IMR-90 (cell line): Measurements from ENCODE around the gene PAX8.

Experiments used
- CHD1 ChIP-seq: IDR thresholded peaks from 2 replicates; pipeline ENCODE4 v1.6.1; 2012; ENCODE audit warnings: low read depth, low read length, improper control_type of control experiment
- MAFK ChIP-seq: IDR thresholded peaks from 2 replicates; pipeline ENCODE4 v1.6.1; 2012; ENCODE audit warnings: low read depth, low read length, improper control_type of control experiment
- POLR2A ChIP-seq: IDR thresholded peaks from 2 replicates; pipeline ENCODE4 v1.6.1; 2012; ENCODE audit warnings: mild to moderate bottlenecking, low read depth, low read length
- TF ChIP-seq, protein P1 (sequence below): conservative IDR thresholded peaks from 2 replicates; pipeline ENCODE4 v1.5.1; 2012; ENCODE audit warnings: mild to moderate bottlenecking, low read depth, low read length, improper control_type of control experiment
- TF ChIP-seq, protein P2 (sequence below): fragments of 150-350 bp; IDR thresholded peaks from 2 replicates; pipeline ENCODE4 v1.6.1; 2016; ENCODE audit warnings: low read depth, mild to moderate bottlenecking, low read length, moderate library complexity, borderline replicate concordance

DNA sequence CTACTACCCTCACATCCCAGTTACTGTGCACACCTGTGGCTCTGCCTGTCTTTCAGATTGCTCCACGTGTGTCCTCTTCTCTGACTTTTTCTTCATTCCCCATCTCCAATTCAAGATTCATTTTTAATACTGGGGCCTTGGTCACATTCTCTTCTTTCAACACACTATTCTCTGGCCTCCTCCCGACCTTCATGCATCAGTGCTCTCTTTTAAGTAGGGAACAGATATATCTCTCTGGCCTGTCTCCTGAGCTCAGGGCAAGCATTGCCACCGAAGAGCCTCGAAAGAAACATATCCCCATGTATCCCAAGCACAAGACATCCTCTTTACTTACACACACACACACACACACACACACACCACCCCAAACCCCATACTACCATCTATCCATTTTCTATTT lies 21.6 kb upstream of the PAX8 start:
- TF ChIP-seq, protein P1, sequence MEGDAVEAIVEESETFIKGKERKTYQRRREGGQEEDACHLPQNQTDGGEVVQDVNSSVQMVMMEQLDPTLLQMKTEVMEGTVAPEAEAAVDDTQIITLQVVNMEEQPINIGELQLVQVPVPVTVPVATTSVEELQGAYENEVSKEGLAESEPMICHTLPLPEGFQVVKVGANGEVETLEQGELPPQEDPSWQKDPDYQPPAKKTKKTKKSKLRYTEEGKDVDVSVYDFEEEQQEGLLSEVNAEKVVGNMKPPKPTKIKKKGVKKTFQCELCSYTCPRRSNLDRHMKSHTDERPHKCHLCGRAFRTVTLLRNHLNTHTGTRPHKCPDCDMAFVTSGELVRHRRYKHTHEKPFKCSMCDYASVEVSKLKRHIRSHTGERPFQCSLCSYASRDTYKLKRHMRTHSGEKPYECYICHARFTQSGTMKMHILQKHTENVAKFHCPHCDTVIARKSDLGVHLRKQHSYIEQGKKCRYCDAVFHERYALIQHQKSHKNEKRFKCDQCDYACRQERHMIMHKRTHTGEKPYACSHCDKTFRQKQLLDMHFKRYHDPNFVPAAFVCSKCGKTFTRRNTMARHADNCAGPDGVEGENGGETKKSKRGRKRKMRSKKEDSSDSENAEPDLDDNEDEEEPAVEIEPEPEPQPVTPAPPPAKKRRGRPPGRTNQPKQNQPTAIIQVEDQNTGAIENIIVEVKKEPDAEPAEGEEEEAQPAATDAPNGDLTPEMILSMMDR, result no peak
- no peak for TF ChIP-seq POLR2A
- no peak for TF ChIP-seq MAFK
- TF ChIP-seq CHD1, result no peak
- TF ChIP-seq, protein P2, sequence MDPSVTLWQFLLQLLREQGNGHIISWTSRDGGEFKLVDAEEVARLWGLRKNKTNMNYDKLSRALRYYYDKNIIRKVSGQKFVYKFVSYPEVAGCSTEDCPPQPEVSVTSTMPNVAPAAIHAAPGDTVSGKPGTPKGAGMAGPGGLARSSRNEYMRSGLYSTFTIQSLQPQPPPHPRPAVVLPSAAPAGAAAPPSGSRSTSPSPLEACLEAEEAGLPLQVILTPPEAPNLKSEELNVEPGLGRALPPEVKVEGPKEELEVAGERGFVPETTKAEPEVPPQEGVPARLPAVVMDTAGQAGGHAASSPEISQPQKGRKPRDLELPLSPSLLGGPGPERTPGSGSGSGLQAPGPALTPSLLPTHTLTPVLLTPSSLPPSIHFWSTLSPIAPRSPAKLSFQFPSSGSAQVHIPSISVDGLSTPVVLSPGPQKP, result no peak
